K562 (cell line): Measurements from ENCODE around the gene BRICD5. TPM values are rescaled to one million over a fixed set of nuclear protein-coding genes. Genes with fewer than 3 reads are reported as not detected.

Source experiments
- BRD4 ChIP-seq: fragments of 200-600 bp; sonication (generic); IDR thresholded peaks from 2 replicates; pipeline ENCODE4 v1.6.1; 2017; ENCODE audit warnings: inconsistent platforms
- CEBPG ChIP-seq, 3 experiments: fragments of 200-800 bp in 1 of 3; sonication (Bioruptor generic) in 1 of 3; sonication (generic) in 1 of 3; formaldehyde crosslinking in 1 of 3; IDR thresholded peaks in 2 of 3; conservative IDR thresholded peaks in 1 of 3; 2 replicates each; pipeline versions ENCODE4 v1.6.1 to v1.8.0; 2016 to 2022; ENCODE audit warnings: missing compliant biosample characterization in 2 of 3, missing genetic modification characterization in 2 of 3, mild to moderate bottlenecking in 1 of 3, missing genetic modification reagents in 1 of 3
- CHCHD3 ChIP-seq: fragments of 250-450 bp; sonication (Bioruptor Pico); IDR thresholded peaks from 2 replicates; pipeline ENCODE4 v2.1.2; 2022; ENCODE audit warnings: mild to moderate bottlenecking
- CTBP1 ChIP-seq: fragments of 450-650 bp; IDR thresholded peaks from 2 replicates; pipeline ENCODE4 v1.6.1; 2016; ENCODE audit warnings: borderline replicate concordance
- DEAF1 ChIP-seq: fragments of 450-650 bp; formaldehyde crosslinking; IDR thresholded peaks from 2 replicates; pipeline ENCODE4 v1.4.0; 2020; ENCODE audit warnings: mild to moderate bottlenecking, moderate library complexity
- ELF4 ChIP-seq: fragments of 450-650 bp; formaldehyde crosslinking; IDR thresholded peaks from 2 replicates; pipeline ENCODE4 v1.4.0; 2022; ENCODE audit warnings: missing genetic modification characterization
- ETV5 ChIP-seq: sonication (generic); formaldehyde crosslinking; IDR thresholded peaks from 2 replicates; pipeline ENCODE4 v1.4.0; 2020; ENCODE audit warnings: low read depth, mild to moderate bottlenecking, missing genetic modification reagents
- FIP1L1 ChIP-seq: fragments of 200-400 bp; formaldehyde crosslinking; IDR thresholded peaks from 2 replicates; pipeline ENCODE4 v1.6.1; 2018; ENCODE audit warnings: mild to moderate bottlenecking, low read depth, low read length; ENCODE audit not compliant: poor library complexity, severe bottlenecking
- HDAC3 ChIP-seq: fragments of 450-650 bp; IDR thresholded peaks from 2 replicates; pipeline ENCODE4 v1.6.1; 2018; ENCODE audit warnings: borderline replicate concordance, mild to moderate bottlenecking, moderate library complexity; ENCODE audit not compliant: partially characterized antibody
- HNRNPK ChIP-seq: fragments of 200-400 bp; formaldehyde crosslinking; IDR thresholded peaks from one replicate; pipeline ENCODE4 v1.6.1; 2018; ENCODE audit warnings: mild to moderate bottlenecking, low read depth, low read length; ENCODE audit not compliant: poor library complexity, severe bottlenecking
- HNRNPL ChIP-seq: fragments of 200-400 bp; formaldehyde crosslinking; IDR thresholded peaks from 2 replicates; pipeline ENCODE4 v1.6.1; 2017; ENCODE audit warnings: low read depth, mild to moderate bottlenecking, low read length
- KLF16 ChIP-seq: IDR thresholded peaks from 2 replicates; pipeline ENCODE4 v1.6.1; 2016; ENCODE audit warnings: antibody characterized with exemption
- NFXL1 ChIP-seq: fragments of 450-650 bp; formaldehyde crosslinking; IDR thresholded peaks from 2 replicates; pipeline ENCODE4 v1.4.0; 2021; ENCODE audit warnings: mild to moderate bottlenecking
- PHF20 ChIP-seq: fragments of 450-650 bp; IDR thresholded peaks from 2 replicates; pipeline ENCODE4 v1.6.1; 2018; ENCODE audit not compliant: partially characterized antibody
- PML ChIP-seq: IDR thresholded peaks from 2 replicates; pipeline ENCODE4 v1.6.1; 2012; ENCODE audit warnings: low read length, inconsistent platforms
- POU5F1 ChIP-seq: fragments of 150-350 bp; IDR thresholded peaks from 2 replicates; pipeline ENCODE4 v1.6.1; 2014; ENCODE audit warnings: borderline replicate concordance, low read length, low read depth, mild to moderate bottlenecking; ENCODE audit not compliant: partially characterized antibody
- SMARCC2 ChIP-seq: fragments of 450-650 bp; IDR thresholded peaks from 2 replicates; pipeline ENCODE4 v1.6.1; 2017; ENCODE audit warnings: antibody characterized with exemption, moderate library complexity, mild to moderate bottlenecking, low read depth
- SMC3 ChIP-seq: conservative IDR thresholded peaks from 2 replicates; pipeline ENCODE4 v1.6.1; 2011; ENCODE audit warnings: low read depth, low read length, improper control_type of control experiment; ENCODE audit not compliant: insufficient read depth
- SOX6 ChIP-seq: fragments of 450-650 bp; IDR thresholded peaks from 2 replicates; pipeline ENCODE4 v1.6.1; 2014; ENCODE audit warnings: mild to moderate bottlenecking
- STAG1 ChIP-seq: sonication (generic); formaldehyde crosslinking; IDR thresholded peaks from 2 replicates; pipeline ENCODE4 v1.5.0; 2020; ENCODE audit warnings: missing genetic modification reagents, borderline replicate concordance
- TCF15 ChIP-seq: fragments of 250-450 bp; sonication (Bioruptor Pico); IDR thresholded peaks from 2 replicates; pipeline ENCODE4 v1.8.0; 2022; ENCODE audit warnings: moderate library complexity, mild to moderate bottlenecking, inconsistent platforms
- TRIM24 ChIP-seq, 2 experiments: fragments of 450-650 bp; IDR thresholded peaks; 2 replicates each; pipeline ENCODE4 v1.6.1; 2016
- TRIM28 ChIP-seq: fragments of 450-650 bp; IDR thresholded peaks from 2 replicates; pipeline ENCODE4 v1.6.1; 2017
- USF1 ChIP-seq: sonication (generic); formaldehyde crosslinking; IDR thresholded peaks from 2 replicates; pipeline ENCODE4 v1.9.0; 2022; ENCODE audit warnings: mild to moderate bottlenecking, missing genetic modification reagents
- XRCC5 ChIP-seq: fragments of 200-400 bp; formaldehyde crosslinking; IDR thresholded peaks from 2 replicates; pipeline ENCODE4 v1.6.1; 2017; ENCODE audit warnings: low read depth, mild to moderate bottlenecking, low read length
- ZNF146 ChIP-seq: IDR thresholded peaks from one replicate; pipeline ENCODE4 v1.6.1; 2018; ENCODE audit warnings: missing compliant biosample characterization; ENCODE audit not compliant: unreplicated experiment
- ZNF436 ChIP-seq: fragments of 250-450, 450-650 bp; sonication (Bioruptor Pico); formaldehyde crosslinking; IDR thresholded peaks from 2 replicates; pipeline ENCODE4 v1.7.0; 2020; ENCODE audit warnings: mild to moderate bottlenecking
- ZSCAN32 ChIP-seq: fragments of 450-650 bp; formaldehyde crosslinking; IDR thresholded peaks from 2 replicates; pipeline ENCODE4 v1.4.0; 2020; ENCODE audit warnings: mild to moderate bottlenecking, moderate library complexity
- polyA plus RNA-seq, 8 experiments: library from polyadenylated mRNA; depleted of rRNA in 4 of 8; stranded (reverse) in 5 of 8; unstranded in 3 of 8; fragments of >200 nt; fragmentation: Nextera tagmentation in 2 of 8; fragmentation: Illumina TruSeq in 1 of 8; extraction: Ambion mirVana in 2 of 8; extraction: Trizol in 1 of 8; gene quantifications; 2 replicates each; pipeline versions ENCODE4 v1.2.1 to v1.2.3, GENCODE V29; 2011 to 2014; ENCODE audit warnings: inconsistent platforms in 1 of 8, missing spikeins in 1 of 8
- total RNA-seq, 7 experiments: library from RNA; depleted of rRNA in 6 of 7; stranded (reverse); fragments of >200 nt in 6 of 7; fragmentation: Illumina TruSeq in 2 of 7; extraction: Trizol in 2 of 7; gene quantifications; 2 replicates each; pipeline versions ENCODE4 v1.2.1 to v1.2.3, GENCODE V29; 2011 to 2021; ENCODE audit warnings: low replicate concordance in 1 of 7

BRICD5 gene
- total and polyA plus RNA-seq, 9 of the 15 experiments (the other 6 are each of a cell fraction or from before 2014, with no cell fraction given), result 0.24 to 15.1 (median 2.4) TPM; not detected in 1

GRCh38 chr16:2205104-2205966 lies 5.3 kb downstream of the BRICD5 start, which contains the start of gene MLST8 (continued):
- no peak for TF ChIP-seq TCF15 (CRISPR knock-in tag)
- TF ChIP-seq BRD4, result no peak
- no peak for TF ChIP-seq TRIM24 (IDR thresholded peaks at IDR 0.05)
- no peak for TF ChIP-seq CHCHD3 (CRISPR knock-in tag)
- TF ChIP-seq HNRNPK, result no peak
- no peak; the same call in 1 of the 2 replicates for TF ChIP-seq CEBPG (CRISPR knock-in tag; IDR thresholded peaks at IDR 0.05)
- no peak for TF ChIP-seq CEBPG (tag; conservative IDR thresholded peaks at IDR 0.05 in 1 of 2, IDR thresholded peaks at IDR 0.05 in 1 of 2)
- TF ChIP-seq KLF16, result no peak
- no peak for TF ChIP-seq STAG1
- no peak for TF ChIP-seq HNRNPL
- TF ChIP-seq PML, result peak; percentile 86
- peak; percentile 36; the same call in 1 of the 2 replicates for TF ChIP-seq ETV5 (CRISPR knock-in tag)
- TF ChIP-seq POU5F1, result peak; percentile 48
- peak; percentile 80 for TF ChIP-seq FIP1L1
- TF ChIP-seq SMARCC2, result no peak
- no peak; the same call in 1 of the 2 replicates for TF ChIP-seq DEAF1
- TF ChIP-seq ELF4 (CRISPR knock-in tag), result 0 out of 2 replicates have a peak, but pooled peaks have one; percentile 17
- no peak for TF ChIP-seq TRIM28
- TF ChIP-seq ZNF146, result no peak
- TF ChIP-seq ZSCAN32, result no peak
- TF ChIP-seq PHF20, result peak; percentile 83
- TF ChIP-seq HDAC3, result no peak
- TF ChIP-seq SMC3, result no peak
- 0 out of 2 replicates have a peak, but pooled peaks have one; percentile 50 for TF ChIP-seq XRCC5
- TF ChIP-seq CTBP1, result peak; percentile 88
- no peak for TF ChIP-seq NFXL1 (CRISPR knock-in tag)
- no peak for TF ChIP-seq ZNF436
- peak; percentile 66 for TF ChIP-seq SOX6
- peak; percentile 48; the same call in 1 of the 2 replicates for TF ChIP-seq USF1 (CRISPR knock-in tag)
